Liver (tissue), 9 donors: ENCODE data around the gene PCSK6. TPM values are rescaled to one million over a fixed set of nuclear protein-coding genes. Genes with fewer than 3 reads are reported as not detected.

ENCODE experiments used
- DNase-seq: peaks from one replicate; pipeline ENCODE4 v3.0.0-alpha.2; 2017; ENCODE audit warnings: low spot score
- H3K27ac ChIP-seq, 2 donors: one replicate each; pipeline ENCODE4 v1.7.0; 2013; ENCODE audit warnings: inconsistent platforms in 2 of 2, low read length in 2 of 2, control low read depth in 1 of 2, low read depth in 1 of 2, mild to moderate bottlenecking in 1 of 2
- H3K27me3 ChIP-seq, 4 donors: one replicate each; pipeline versions ENCODE4 v1.6.1 to v1.7.0; 2013; ENCODE audit warnings: low read length in 3 of 4, inconsistent platforms in 1 of 4, mild to moderate bottlenecking in 1 of 4, moderate library complexity in 1 of 4; ENCODE audit not compliant: control insufficient read depth in 4 of 4, insufficient read depth in 4 of 4
- H3K36me3 ChIP-seq, 4 donors: one replicate each; pipeline versions ENCODE4 v1.6.1 to v1.7.0; 2013; ENCODE audit warnings: low read length in 3 of 4, mild to moderate bottlenecking in 3 of 4, low read depth in 1 of 4, moderate library complexity in 1 of 4; ENCODE audit not compliant: control insufficient read depth in 4 of 4, insufficient read depth in 3 of 4
- H3K4me1 ChIP-seq, 4 donors: one replicate each; pipeline versions ENCODE4 v1.6.1 to v1.7.0; 2013; ENCODE audit warnings: low read length in 3 of 4, mild to moderate bottlenecking in 3 of 4, moderate library complexity in 1 of 4; ENCODE audit not compliant: control insufficient read depth in 4 of 4, insufficient read depth in 4 of 4
- H3K4me3 ChIP-seq, 3 donors: one replicate each; pipeline versions ENCODE4 v1.6.1 to v1.7.0; 2013; ENCODE audit warnings: low read length in 3 of 3, control low read depth in 1 of 3, low read depth in 1 of 3, mild to moderate bottlenecking in 1 of 3
- H3K9ac ChIP-seq, 2 donors: one replicate each; pipeline ENCODE4 v1.7.0; 2013; ENCODE audit warnings: low read length in 2 of 2, mild to moderate bottlenecking in 2 of 2, moderate library complexity in 2 of 2, control low read depth in 1 of 2, low read depth in 1 of 2
- H3K9me3 ChIP-seq, 4 donors: one replicate each; pipeline versions ENCODE4 v1.6.1 to v1.7.0; 2013; ENCODE audit warnings: low read length in 3 of 4; ENCODE audit not compliant: control insufficient read depth in 4 of 4
- ATF3 ChIP-seq: IDR thresholded peaks from 2 replicates; pipeline ENCODE4 v1.6.1; 2016; ENCODE audit warnings: antibody characterized with exemption
- CTCF ChIP-seq: fragments of 150-350 bp; IDR thresholded peaks from 2 replicates; pipeline ENCODE4 v1.5.1; 2017; ENCODE audit warnings: improper control_type of control experiment, low read depth, low read length; ENCODE audit not compliant: missing input control
- EGR1 ChIP-seq, 2 donors: IDR thresholded peaks; 2 replicates each; pipeline ENCODE4 v1.6.1; 2016 to 2018; ENCODE audit warnings: antibody characterized with exemption in 2 of 2, low read depth in 2 of 2
- FOXA1 ChIP-seq: IDR thresholded peaks from 2 replicates; pipeline ENCODE4 v1.6.1; 2016; ENCODE audit warnings: antibody characterized with exemption
- FOXA2 ChIP-seq: IDR thresholded peaks from 2 replicates; pipeline ENCODE4 v1.6.1; 2016; ENCODE audit warnings: antibody characterized with exemption
- GABPA ChIP-seq, 2 donors: IDR thresholded peaks in 1 of 2; conservative IDR thresholded peaks in 1 of 2; 2 replicates each; pipeline ENCODE4 v1.6.1; 2016; ENCODE audit warnings: antibody characterized with exemption in 2 of 2, mild to moderate bottlenecking in 1 of 2, moderate library complexity in 1 of 2
- HNF4A ChIP-seq, 2 donors: conservative IDR thresholded peaks; 2 replicates each; pipeline ENCODE4 v1.6.1; 2016; ENCODE audit warnings: antibody characterized with exemption in 2 of 2, mild to moderate bottlenecking in 2 of 2
- HNF4G ChIP-seq: IDR thresholded peaks from 2 replicates; pipeline ENCODE4 v1.6.1; 2016; ENCODE audit warnings: antibody characterized with exemption
- JUND ChIP-seq, 2 donors: IDR thresholded peaks; 2 replicates each; pipeline ENCODE4 v1.6.1; 2016; ENCODE audit warnings: antibody characterized with exemption in 2 of 2
- MAX ChIP-seq: IDR thresholded peaks from 2 replicates; pipeline ENCODE4 v1.6.1; 2016; ENCODE audit warnings: antibody characterized with exemption
- NR2F2 ChIP-seq: IDR thresholded peaks from 2 replicates; pipeline ENCODE4 v1.6.1; 2016; ENCODE audit warnings: antibody characterized with exemption
- RAD21 ChIP-seq, 2 donors: IDR thresholded peaks; 2 replicates each; pipeline ENCODE4 v1.6.1; 2016; ENCODE audit warnings: antibody characterized with exemption in 2 of 2, mild to moderate bottlenecking in 2 of 2
- REST ChIP-seq: IDR thresholded peaks from 2 replicates; pipeline ENCODE4 v1.6.1; 2016; ENCODE audit warnings: antibody characterized with exemption, mild to moderate bottlenecking
- RXRA ChIP-seq, 2 donors: IDR thresholded peaks; 2 replicates each; pipeline ENCODE4 v1.6.1; 2017 to 2018; ENCODE audit warnings: antibody characterized with exemption in 2 of 2, mild to moderate bottlenecking in 1 of 2
- SP1 ChIP-seq: IDR thresholded peaks from 2 replicates; pipeline ENCODE4 v1.6.1; 2018; ENCODE audit warnings: antibody characterized with exemption, mild to moderate bottlenecking
- TAF1 ChIP-seq: conservative IDR thresholded peaks from 2 replicates; pipeline ENCODE4 v1.6.1; 2016; ENCODE audit warnings: antibody characterized with exemption, mild to moderate bottlenecking
- YY1 ChIP-seq: IDR thresholded peaks from 2 replicates; pipeline ENCODE4 v1.6.1; 2016; ENCODE audit warnings: antibody characterized with exemption, mild to moderate bottlenecking
- ZBTB33 ChIP-seq: IDR thresholded peaks from 2 replicates; pipeline ENCODE4 v1.6.1; 2016; ENCODE audit warnings: antibody characterized with exemption
- WGBS: extraction: QIAGEN DNeasy Blood & Tissue Kit; methylation state at CpG from one replicate; pipeline ENCODE4 v1.1.7; 2013; 5-methylcytosine and 5-hydroxymethylcytosine counted together
- polyA plus RNA-seq, 2 donors: library from polyadenylated mRNA; stranded (reverse) in 1 of 2; unstranded in 1 of 2; fragments of 200-250 nt in 1 of 2; fragments of >200 nt in 1 of 2; fragmentation: Nextera tagmentation in 1 of 2; extraction: Ambion mirVana in 1 of 2; gene quantifications; one replicate each; pipeline versions ENCODE4 v1.2.1 to v1.2.3, GENCODE V29; 2013 to 2015
- total RNA-seq, 2 donors: library from RNA; depleted of rRNA; stranded (reverse); fragments of >200 nt; gene quantifications; one replicate each; pipeline ENCODE4 v1.2.3, GENCODE V29; 2014
- donor health status: healthy.
- donor health status: healthy.
- donor health status: healthy.
- donor health status: healthy.
- donor health status: healthy.

Gene PCSK6
- total and polyA plus RNA-seq, 4 donors, result 94.8 to 398 (median 168) TPM

GRCh38 chr15:101318839-101319238, 170.7 kb downstream of the PCSK6 start:
- DNase-seq, result no peak
- WGBS, result 79% methylated on average over 7 of the region's 7 CpGs
- peaks cover 28 to 90% (median 57%) of the 10 kb centered on the region in 4 donors for H3K36me3 ChIP-seq
- no peak overlapping the region for H3K4me3 ChIP-seq
- TF ChIP-seq ATF3 (no peak), HNF4A (conservative IDR thresholded peaks at IDR 0.05) (no peak), CTCF (no peak), MAX (no peak), SP1 (no peak), YY1 (no peak), HNF4G (no peak), REST (no peak), ZBTB33 (no peak), TAF1 (no peak), FOXA1 (no peak), RXRA (IDR thresholded peaks at IDR 0.05) (no peak), NR2F2 (no peak), RAD21 (IDR thresholded peaks at IDR 0.05) (no peak)
- H3K9ac ChIP-seq, result no peak overlapping the region
- no peaks in the 10 kb centered on the region for H3K27me3 ChIP-seq
- H3K9me3 ChIP-seq, result no peaks in the 10 kb centered on the region
- no peak overlapping the region for H3K27ac ChIP-seq
- no peaks in the 10 kb centered on the region for H3K4me1 ChIP-seq

- no peak for TF ChIP-seq TAF1
- no peak for TF ChIP-seq NR2F2
- TF ChIP-seq GABPA (IDR thresholded peaks at IDR 0.05 in 1 of 2, conservative IDR thresholded peaks at IDR 0.05 in 1 of 2), result no peak
- TF ChIP-seq FOXA2, result no peak
- no peak for TF ChIP-seq RAD21 (IDR thresholded peaks at IDR 0.05)
- TF ChIP-seq EGR1 (IDR thresholded peaks at IDR 0.05; ENCODE audit: low read depth in 2 of 2), result no peak
- TF ChIP-seq JUND (IDR thresholded peaks at IDR 0.05), result no peak
- no peak for TF ChIP-seq MAX
- TF ChIP-seq FOXA1, result no peak
- DNase-seq, result no peak
- Histone ChIP-seq H3K9me3 (no peaks in the 10 kb centered on the region), H3K4me1 (no peaks in the 10 kb centered on the region), H3K27ac (no peak overlapping the region), H3K36me3 (peaks cover 31 to 92% (median 56%) of the 10 kb centered on the region in 4 donors), H3K27me3 (no peaks in the 10 kb centered on the region), H3K4me3 (no peak overlapping the region), H3K9ac (no peak overlapping the region)
- 93% methylated on average over 20 of the region's 20 CpGs for WGBS
Observed at GRCh38 chr15:101318147-101318819, 171.2 kb downstream of the PCSK6 start.
